Uterus (tissue), 2 donors: ENCODE results near the gene CD63.

Experiments used
- POLR2A ChIP-seq, 2 donors: fragments of 450-650 bp; IDR thresholded peaks; one replicate each; pipeline ENCODE4 v1.6.1; 2016; ENCODE audit warnings: antibody characterized with exemption in 2 of 2, mild to moderate bottlenecking in 1 of 2, moderate library complexity in 1 of 2
- TF ChIP-seq, protein P1 (sequence below), 4 experiments: fragments of 200-600 bp in 2 of 4; fragments of 450-650 bp in 2 of 4; sonication (generic) in 2 of 4; IDR thresholded peaks; one replicate each; pipeline ENCODE4 v1.5.1; 2016 to 2019; ENCODE audit warnings: antibody characterized with exemption in 4 of 4, mild to moderate bottlenecking in 2 of 4, moderate library complexity in 1 of 4

DNA sequence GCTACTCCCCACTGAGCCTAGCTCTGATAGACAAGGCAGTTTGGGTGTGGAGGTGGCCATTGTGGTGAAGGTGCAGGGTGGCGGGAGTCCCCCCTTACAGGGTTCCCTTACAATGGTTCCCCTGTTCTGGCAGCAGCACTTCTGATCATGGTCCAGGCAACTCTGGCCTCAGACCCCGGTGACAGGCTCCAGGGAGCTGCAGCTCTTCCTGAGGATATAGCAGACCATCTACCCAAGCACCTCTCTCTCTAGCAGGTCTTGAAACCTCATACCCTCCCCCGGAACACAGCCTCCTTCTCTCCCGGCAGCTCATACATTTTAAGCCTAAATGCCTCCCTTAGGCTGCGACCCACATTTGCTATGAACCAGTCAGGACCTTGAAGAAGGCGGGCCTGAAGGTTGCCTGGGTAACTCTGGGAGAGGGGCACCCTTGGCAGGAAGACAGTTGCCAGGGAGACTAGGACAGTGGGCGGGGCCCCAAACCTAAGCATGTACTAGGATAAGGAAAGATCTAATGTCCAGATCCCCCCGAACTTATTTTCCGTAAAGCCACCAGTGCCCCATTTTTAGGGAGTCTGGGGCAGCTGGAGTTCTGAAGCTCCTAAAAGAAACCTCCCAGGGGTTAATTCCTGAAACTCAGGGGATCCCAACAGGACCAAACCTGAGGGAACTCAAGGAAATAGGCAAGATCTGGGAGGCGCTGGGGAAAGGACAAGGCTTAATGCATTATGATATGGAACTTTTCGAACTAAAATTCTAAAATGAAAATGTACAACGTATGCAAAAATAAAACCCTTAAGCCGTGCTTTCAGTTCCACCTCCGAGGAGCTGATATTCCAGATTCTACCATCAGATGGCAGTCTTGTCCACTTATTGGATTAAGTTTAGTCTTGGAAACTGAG lies 9.6 kb upstream of the CD63 start:
- TF ChIP-seq, protein P1, sequence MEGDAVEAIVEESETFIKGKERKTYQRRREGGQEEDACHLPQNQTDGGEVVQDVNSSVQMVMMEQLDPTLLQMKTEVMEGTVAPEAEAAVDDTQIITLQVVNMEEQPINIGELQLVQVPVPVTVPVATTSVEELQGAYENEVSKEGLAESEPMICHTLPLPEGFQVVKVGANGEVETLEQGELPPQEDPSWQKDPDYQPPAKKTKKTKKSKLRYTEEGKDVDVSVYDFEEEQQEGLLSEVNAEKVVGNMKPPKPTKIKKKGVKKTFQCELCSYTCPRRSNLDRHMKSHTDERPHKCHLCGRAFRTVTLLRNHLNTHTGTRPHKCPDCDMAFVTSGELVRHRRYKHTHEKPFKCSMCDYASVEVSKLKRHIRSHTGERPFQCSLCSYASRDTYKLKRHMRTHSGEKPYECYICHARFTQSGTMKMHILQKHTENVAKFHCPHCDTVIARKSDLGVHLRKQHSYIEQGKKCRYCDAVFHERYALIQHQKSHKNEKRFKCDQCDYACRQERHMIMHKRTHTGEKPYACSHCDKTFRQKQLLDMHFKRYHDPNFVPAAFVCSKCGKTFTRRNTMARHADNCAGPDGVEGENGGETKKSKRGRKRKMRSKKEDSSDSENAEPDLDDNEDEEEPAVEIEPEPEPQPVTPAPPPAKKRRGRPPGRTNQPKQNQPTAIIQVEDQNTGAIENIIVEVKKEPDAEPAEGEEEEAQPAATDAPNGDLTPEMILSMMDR (IDR thresholded peaks at IDR 0.05) = peak; percentile 85 to 98 (median 92)
- no peak for TF ChIP-seq POLR2A (IDR thresholded peaks at IDR 0.05)
